NCI-H510A treated with DMSO at 0.1 percent for 48 hours (cell line): ENCODE data around the gene PAFAH1B2.
"Not testable (repeated sequence)": the region's sequence is repeated elsewhere in the genome, so short reads cannot be mapped to it uniquely, and the experiment has no call there.

Experiments
- DNase-seq: peaks from one replicate; lab custom pipeline; 2025; lab: John Stamatoyannopoulos, UW

Gene PAFAH1B2

DNA sequence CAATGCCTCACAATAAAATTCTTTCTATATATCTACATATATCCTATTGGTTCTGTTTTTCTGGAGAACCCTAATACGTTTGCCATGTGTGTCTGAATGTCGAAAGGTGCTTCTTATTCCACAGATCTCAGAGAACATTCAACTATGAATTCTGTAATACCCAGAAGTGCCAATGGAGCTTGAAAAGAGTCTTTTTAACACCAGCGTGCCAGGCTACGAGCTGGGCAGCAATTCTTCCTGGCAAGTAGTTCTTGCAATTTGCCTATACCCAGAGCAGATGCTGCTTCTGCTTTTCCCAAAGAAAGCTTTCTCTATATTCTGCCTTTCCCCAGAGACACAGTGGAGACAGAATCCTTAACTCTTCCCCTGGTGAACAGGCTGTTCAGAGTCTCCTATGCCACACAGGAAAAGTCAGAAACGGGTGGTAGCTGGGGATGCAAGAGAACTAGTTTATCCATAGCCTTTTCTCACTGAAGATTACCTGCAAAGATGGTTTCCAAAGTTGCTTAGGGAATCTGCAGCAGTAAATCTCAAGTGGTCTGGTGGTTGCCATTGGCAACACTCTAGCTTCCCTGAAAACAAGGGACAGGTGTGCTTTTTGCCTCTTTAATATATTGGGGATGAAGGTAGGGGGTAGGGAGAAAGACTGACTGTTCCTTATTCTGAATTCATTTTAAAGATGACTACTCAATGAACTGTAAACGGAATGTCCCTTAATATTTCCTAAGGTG lies 16.8 kb upstream of the PAFAH1B2 start:
- DNase-seq = peak; percentile 65

DNA sequence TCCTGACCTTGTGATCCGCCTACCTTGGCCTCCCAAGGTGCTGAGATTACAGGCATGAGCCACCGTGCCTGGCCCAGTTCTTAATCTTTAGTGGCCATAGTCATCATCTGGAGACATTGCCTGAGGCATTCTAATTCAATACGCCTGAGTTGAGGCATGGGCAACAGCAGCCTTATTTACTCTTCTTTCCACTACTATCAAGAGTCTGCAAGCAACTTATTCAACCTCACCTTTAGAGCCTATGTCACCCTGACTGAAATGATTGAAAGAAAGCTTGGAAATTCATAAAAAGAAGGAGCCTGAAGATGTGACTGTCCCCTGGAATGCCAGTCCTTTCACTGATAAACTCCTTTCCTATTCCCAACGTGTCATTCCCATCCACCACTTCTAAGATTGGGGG lies 15.8 kb upstream of the PAFAH1B2 start:
- no peak for DNase-seq

DNA sequence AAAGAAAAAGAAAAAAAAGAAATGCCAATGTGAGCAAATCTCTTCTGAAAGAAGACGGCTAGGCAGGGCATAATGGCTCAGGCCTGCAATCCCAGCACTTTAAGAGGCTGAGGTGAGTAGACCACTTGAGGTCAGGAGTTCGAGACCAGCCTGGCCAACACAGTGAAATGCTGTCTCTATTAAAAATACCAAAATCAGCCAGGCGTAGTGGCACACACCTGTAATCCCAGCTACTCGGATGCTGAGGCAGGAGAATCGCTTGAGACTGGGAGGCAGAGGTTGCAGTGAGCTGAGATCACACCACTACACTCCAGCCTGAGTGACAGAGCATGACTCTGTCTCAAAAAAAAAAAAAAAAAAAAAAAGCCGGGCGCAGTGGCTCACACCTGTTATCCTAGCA lies 13.7 kb upstream of the PAFAH1B2 start:
- DNase-seq = not testable (repeated sequence)

- DNase-seq = no peak
These were observed 13.2 kb upstream of the PAFAH1B2 start for GRCh38 chr11:117130879-117131278.

GRCh38 chr11:117134431-117134830 lies 9.7 kb upstream of the PAFAH1B2 start:
- DNase-seq = no peak

GRCh38 chr11:117134979-117135378 lies 9.1 kb upstream of the PAFAH1B2 start:
- not testable (repeated sequence) for DNase-seq

DNA sequence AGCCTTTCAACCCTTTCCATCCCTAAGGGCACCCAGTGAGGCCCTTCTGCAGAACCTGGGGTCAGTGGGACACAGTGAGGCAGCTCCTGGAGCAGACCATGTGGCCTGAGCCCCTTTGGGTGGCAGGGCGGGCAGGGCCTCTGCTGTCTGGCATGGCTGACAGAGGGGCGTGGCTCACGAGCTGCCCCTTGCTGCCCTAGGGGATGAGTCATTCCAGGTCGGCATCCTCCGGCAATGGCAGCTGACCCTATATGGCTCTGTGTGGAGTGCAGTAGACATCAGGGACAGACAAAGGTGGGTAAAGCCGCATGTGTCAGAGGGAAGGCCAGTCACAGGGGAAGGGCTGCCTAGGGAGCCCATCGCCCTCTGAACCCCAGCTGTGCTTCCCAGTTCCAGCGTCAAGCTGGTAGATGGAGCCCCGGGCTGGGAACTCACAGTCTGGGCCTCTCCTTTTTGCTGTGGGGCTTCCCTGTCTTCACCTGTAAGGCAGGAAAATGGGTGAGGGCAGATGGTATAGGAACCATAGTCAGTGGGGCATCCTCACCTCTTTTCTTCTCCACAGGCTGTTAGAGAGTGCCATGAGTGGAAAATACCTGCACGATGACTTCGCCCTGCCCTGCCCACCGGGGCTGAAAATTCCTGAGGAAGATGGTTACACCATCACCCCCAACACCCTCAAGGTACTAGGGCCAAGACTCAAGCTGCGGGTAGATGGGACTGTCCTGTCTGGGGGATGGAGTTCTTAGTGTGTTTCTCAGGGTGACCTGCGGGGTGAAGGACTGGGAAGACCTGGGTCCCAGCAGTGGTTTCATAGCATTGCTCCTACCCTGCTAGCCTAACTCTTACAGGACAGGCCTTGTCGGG lies 6.6 kb upstream of the PAFAH1B2 start:
- not testable (repeated sequence) for DNase-seq

DNA sequence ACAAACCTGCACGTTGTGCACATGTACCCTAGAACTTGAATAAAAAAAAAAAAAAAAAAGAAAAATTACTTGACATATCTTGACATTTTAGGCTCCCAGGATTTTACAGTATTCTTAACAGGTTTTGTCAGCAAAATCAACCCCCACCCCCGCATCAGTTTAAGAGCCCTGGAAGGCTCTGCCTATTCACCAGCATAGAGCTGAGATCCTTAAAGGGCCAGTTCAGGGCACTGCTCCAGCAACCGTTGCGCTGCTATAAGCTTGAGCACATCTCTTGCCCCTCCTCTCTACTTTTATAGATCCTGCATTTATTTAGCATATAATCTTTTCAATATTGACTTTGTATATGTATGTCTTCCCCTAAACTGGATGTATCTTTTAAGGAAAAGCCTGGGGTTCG lies 697 bp upstream of the PAFAH1B2 start:
- peak; percentile 74 for DNase-seq

DNA sequence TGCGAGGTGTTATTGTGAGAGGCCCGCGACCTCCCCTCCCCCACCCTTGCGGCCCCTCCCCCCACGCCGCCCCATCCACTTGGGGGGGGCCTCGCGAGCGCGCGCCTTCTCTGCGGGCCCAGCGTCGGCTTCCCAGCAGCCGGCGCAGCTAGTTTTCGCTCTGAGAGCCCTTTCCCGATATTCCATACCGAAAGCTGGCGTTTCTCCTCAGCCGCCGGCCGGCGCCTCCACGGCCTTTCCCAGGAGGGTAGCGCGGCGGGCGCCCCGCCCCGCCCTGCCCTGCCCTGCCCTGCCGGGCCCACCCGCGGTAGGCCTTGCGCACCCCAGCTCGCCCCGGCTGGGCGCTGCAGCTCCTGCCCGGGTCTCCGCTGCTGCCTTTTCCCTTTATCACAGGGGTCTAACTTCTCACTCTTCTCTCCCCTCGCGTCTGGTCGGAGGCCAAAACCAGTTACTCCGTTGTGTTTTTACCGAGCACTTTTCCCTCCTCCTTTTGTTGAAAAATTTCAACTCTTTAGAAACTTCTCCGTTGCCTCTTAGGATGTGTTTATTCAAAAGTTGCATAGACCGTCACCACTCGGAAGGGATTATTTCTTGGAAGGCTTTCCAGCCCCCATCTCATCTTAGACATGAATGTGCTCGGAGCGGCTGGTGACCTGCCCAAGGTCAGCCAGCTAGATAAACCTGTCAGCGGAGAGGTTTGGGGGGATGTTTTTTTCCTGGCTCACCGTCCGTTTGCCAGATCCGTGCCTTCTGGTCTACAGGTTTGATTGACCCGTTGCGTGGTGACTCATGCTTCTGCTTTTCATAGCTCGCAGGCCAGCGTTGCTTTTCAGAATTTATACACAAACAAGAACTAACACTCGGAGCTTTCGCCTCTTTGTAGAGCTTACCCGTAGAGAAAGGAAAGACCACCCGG lies 648 bp downstream of the PAFAH1B2 start:
- DNase-seq = no peak

GRCh38 chr11:117145393-117145761 lies 1.3 kb downstream of the PAFAH1B2 start:
- peak; percentile 27 for DNase-seq

GRCh38 chr11:117146521-117146920 lies 2.4 kb downstream of the PAFAH1B2 start:
- DNase-seq = no peak

DNA sequence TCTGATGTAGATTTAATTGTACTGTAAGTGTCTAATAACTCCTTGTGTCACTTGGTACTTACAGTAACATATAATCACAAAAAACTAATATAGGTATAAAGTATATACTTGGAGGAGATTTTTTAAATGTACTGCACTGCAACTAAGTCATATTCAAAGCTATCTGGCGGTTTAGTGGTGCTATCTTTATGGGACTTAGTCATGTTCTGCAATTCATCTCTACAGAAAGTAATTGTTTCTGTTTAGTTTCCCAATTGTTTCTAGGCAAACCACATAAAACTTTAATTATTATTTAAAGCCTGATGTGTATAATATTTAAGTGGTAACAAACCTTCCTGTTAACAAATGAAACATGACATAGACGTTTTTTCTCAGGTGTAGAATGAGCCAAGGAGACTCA lies 8.0 kb downstream of the PAFAH1B2 start:
- DNase-seq = no peak

DNA sequence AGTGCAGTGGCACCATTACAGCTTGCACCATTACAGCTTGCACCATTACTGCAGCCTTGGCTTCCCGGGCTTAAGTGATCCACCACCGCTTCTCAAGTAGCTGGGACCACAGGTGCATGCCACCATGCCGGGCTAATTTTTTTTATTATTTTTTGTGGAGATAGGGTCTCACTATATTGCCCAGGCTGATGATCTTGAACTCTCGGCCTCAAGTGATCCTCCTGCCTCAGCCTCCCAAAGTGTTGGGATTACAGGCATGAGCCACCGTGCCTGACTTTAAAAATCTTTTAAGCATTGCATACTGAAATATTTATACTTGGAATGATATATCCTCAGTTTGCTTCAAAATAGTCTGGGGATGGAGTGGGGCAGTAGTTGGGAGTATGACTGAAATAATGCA lies 10.4 kb downstream of the PAFAH1B2 start:
- no peak for DNase-seq

- DNase-seq = no peak
These were observed 13.4 kb downstream of the PAFAH1B2 start for GRCh38 chr11:117157507-117157906.

- no peak for DNase-seq
These were observed 15.8 kb downstream of the PAFAH1B2 start for GRCh38 chr11:117159892-117160291.

DNA sequence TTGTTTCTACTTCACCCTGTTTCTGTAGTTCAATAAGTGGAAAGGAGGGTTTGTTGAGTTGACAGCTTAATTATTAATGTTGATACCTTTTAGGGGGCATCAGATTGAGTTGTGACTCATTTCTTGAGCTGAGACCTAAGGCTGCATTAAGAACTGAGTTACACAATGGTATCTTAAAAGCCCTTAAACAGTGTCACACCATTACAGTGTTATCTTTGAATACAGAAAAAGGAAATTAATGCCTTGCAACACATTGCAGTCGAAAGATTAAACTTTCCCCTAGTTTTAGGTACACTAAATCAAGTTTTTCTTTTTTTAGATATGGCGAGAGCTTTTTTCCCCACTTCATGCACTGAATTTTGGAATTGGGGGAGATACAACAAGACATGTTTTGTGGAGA lies 16.7 kb downstream of the PAFAH1B2 start:
- no peak for DNase-seq

DNA sequence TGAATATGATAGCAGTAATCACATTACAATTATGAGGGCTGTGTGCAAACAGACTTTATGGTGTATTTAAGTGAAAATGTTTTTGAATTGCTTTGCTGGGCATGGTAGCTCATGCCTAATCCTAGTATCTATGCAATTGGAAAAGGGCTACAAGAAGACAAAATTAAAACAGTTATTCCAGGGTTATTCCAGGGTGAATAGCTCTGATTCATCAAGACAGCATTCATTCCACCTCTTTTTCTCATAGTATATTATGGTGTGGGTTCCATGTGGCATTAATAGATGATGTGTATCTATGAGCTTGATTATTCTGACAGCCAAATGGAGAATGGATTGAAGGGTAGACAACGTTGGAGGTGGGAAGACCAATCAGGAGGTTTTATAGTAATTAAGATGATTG lies 22.4 kb downstream of the PAFAH1B2 start:
- DNase-seq = no peak

DNA sequence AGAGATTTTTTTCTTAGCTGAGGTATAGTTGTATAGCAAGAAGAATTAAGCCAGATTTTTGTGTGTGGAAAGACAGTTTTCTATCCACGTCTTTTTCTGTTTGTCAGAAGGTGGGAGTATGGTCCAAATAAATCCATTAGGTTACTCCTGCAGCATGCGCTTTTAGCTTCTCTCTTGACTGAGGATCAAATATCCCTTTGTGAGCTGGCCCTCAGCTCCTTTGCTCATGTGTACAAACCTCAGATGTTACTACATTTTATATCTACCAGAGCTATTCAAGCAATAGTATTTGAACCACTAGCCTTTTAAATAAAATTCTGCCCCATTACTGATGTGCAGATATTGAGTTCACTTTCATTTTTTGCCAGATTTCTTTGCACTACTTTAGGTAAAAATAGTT lies 25.6 kb downstream of the PAFAH1B2 start:
- DNase-seq = no peak

DNA sequence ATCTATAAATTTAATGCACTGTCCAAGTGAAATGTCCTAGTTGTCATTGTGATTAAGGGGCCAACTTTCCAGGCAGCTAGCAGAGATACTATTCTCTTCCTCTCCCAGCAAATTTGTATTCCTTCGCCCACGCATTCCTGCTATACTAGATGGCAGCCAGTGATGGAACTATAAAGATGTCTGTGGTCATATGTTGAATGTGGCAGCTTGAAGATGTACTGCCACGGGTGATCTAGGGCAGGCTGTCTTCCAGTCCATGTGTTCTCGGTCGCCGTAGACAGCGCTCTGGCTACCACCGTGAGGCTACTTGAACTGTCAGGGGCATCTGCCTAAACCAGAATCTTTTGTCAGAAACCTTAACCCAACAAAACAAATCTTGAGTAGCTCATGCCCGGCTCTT lies 26.1 kb downstream of the PAFAH1B2 start:
- DNase-seq = no peak

- DNase-seq = no peak
These were observed 26.9 kb downstream of the PAFAH1B2 start for GRCh38 chr11:117171007-117171403.

DNA sequence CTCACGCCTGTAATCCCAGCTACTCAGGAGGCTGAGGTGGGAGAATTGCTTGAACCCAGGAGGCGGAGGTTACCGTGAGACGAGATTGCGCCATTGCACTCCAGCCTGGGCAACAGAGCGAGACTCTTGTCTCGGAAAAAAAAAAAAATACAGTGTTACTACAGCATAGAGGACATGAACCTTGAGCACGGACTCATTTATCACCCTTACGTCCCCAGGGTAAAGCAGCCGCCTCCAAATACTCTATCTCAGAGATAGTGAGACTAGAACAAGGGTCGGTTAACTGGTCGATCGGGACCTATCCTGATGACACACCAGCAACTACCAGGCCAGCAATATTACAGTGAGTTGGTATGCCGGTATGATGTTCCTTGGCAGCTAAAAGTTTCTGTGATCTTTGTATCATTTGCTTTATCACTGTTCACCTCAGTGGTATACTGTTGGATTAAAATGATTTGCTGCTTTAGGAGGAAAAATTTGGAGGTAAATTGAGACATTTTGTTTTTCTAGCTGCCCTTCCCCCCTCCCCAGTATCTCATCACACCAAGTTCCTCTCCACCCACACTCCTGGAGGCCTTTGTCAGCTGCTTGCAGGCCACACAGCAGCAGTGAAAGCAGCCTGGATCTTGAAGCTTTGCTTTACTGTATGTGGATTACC lies 27.4 kb downstream of the PAFAH1B2 start:
- DNase-seq = no peak
